K562 (cell line): ENCODE measurements around the gene GAB2. TPM values are rescaled to one million over a fixed set of nuclear protein-coding genes. Genes with fewer than 3 reads are reported as not detected.

ENCODE experiments used
- CREB1 ChIP-seq, 2 experiments: sonication (generic) in 1 of 2; formaldehyde crosslinking in 1 of 2; IDR thresholded peaks; 2 replicates each; pipeline versions ENCODE4 v1.6.1 to v1.8.0; 2012 to 2022; ENCODE audit warnings: inconsistent platforms in 1 of 2, mild to moderate bottlenecking in 1 of 2, missing genetic modification reagents in 1 of 2, moderate library complexity in 1 of 2
- E2F3 ChIP-seq: fragments of 250-450 bp; sonication (Bioruptor Pico); IDR thresholded peaks from 2 replicates; pipeline ENCODE4 v1.4.0; 2020; ENCODE audit warnings: mild to moderate bottlenecking
- ETV5 ChIP-seq: sonication (generic); formaldehyde crosslinking; IDR thresholded peaks from 2 replicates; pipeline ENCODE4 v1.4.0; 2020; ENCODE audit warnings: low read depth, mild to moderate bottlenecking, missing genetic modification reagents
- GABPB2 ChIP-seq: fragments of 250-450 bp; sonication (Bioruptor Pico); conservative IDR thresholded peaks from 2 replicates; pipeline ENCODE4 v1.5.1; 2021; ENCODE audit warnings: mild to moderate bottlenecking
- HDGF ChIP-seq: fragments of 450-650 bp; IDR thresholded peaks from 2 replicates; pipeline ENCODE4 v1.6.1; 2016
- NCOA6 ChIP-seq: fragments of 450-650 bp; IDR thresholded peaks from 2 replicates; pipeline ENCODE4 v1.6.1; 2017; ENCODE audit warnings: mild to moderate bottlenecking
- NONO ChIP-seq, 2 experiments: fragments of 200-400 bp in 1 of 2; fragments of 450-650 bp in 1 of 2; formaldehyde crosslinking in 1 of 2; IDR thresholded peaks; 2 replicates each; pipeline ENCODE4 v1.6.1; 2017; ENCODE audit warnings: low read depth in 2 of 2, mild to moderate bottlenecking in 2 of 2, moderate library complexity in 2 of 2, low read length in 1 of 2
- PPARD ChIP-seq: fragments of 250-450 bp; sonication (Bioruptor Pico); IDR thresholded peaks from 2 replicates; pipeline ENCODE4 v1.8.0; 2022; ENCODE audit warnings: inconsistent platforms, mild to moderate bottlenecking, moderate library complexity
- RUNX1 ChIP-seq: sonication (generic); IDR thresholded peaks from 2 replicates; pipeline ENCODE4 v1.6.1; 2016; ENCODE audit warnings: antibody characterized with exemption, low read depth
- SIN3B ChIP-seq: fragments of 450-650 bp; IDR thresholded peaks from 2 replicates; pipeline ENCODE4 v1.6.1; 2017; ENCODE audit warnings: low read depth, mild to moderate bottlenecking, moderate library complexity
- SMARCE1 ChIP-seq: fragments of 450-650 bp; IDR thresholded peaks from 2 replicates; pipeline ENCODE4 v1.7.1; 2016; ENCODE audit warnings: mild to moderate bottlenecking
- SRSF3 ChIP-seq: fragments of 200-400 bp; formaldehyde crosslinking; IDR thresholded peaks from 2 replicates; pipeline ENCODE4 v1.6.1; 2016; ENCODE audit warnings: mild to moderate bottlenecking, low read length, moderate library complexity; ENCODE audit not compliant: insufficient read depth
- TAL1 ChIP-seq: fragments of 450-650 bp; IDR thresholded peaks from 2 replicates; pipeline ENCODE4 v1.6.1; 2016; ENCODE audit warnings: mild to moderate bottlenecking
- TBP ChIP-seq: optimal IDR thresholded peaks from 2 replicates; pipeline ENCODE3; 2011; ENCODE audit warnings: low read depth, low read length, improper control_type of control experiment
- TRIM24 ChIP-seq, 2 experiments: fragments of 450-650 bp; IDR thresholded peaks; 2 replicates each; pipeline ENCODE4 v1.6.1; 2016
- U2AF1 ChIP-seq: fragments of 200-400 bp; formaldehyde crosslinking; optimal IDR thresholded peaks from 2 replicates; pipeline ENCODE3; 2017; ENCODE audit warnings: mild to moderate bottlenecking, low read depth, low read length, moderate library complexity
- ZKSCAN8 ChIP-seq: fragments of 200-800 bp; sonication (Bioruptor generic); IDR thresholded peaks from 2 replicates; pipeline ENCODE4 v1.6.1; 2016; ENCODE audit warnings: missing genetic modification characterization, missing compliant biosample characterization
- ZNF282 ChIP-seq: sonication (generic); formaldehyde crosslinking; IDR thresholded peaks from 2 replicates; pipeline ENCODE4 v1.8.1; 2023; ENCODE audit warnings: missing genetic modification reagents
- ZNF57 ChIP-seq: fragments of 450-650 bp; formaldehyde crosslinking; IDR thresholded peaks from 2 replicates; pipeline ENCODE4 v1.4.0; 2020; ENCODE audit warnings: mild to moderate bottlenecking, moderate library complexity
- ZNF699 ChIP-seq: fragments of 250-450 bp; sonication (Bioruptor Pico); IDR thresholded peaks from 2 replicates; pipeline ENCODE4 v1.8.0; 2021; ENCODE audit warnings: mild to moderate bottlenecking, moderate library complexity; ENCODE audit not compliant: insufficient replicate concordance
- polyA plus RNA-seq, 8 experiments: library from polyadenylated mRNA; depleted of rRNA in 4 of 8; stranded (reverse) in 5 of 8; unstranded in 3 of 8; fragments of >200 nt; fragmentation: Nextera tagmentation in 2 of 8; fragmentation: Illumina TruSeq in 1 of 8; extraction: Ambion mirVana in 2 of 8; extraction: Trizol in 1 of 8; gene quantifications; 2 replicates each; pipeline versions ENCODE4 v1.2.1 to v1.2.3, GENCODE V29; 2011 to 2014; ENCODE audit warnings: inconsistent platforms in 1 of 8, missing spikeins in 1 of 8
- total RNA-seq, 7 experiments: library from RNA; depleted of rRNA in 6 of 7; stranded (reverse); fragments of >200 nt in 6 of 7; fragmentation: Illumina TruSeq in 2 of 7; extraction: Trizol in 2 of 7; gene quantifications; 2 replicates each; pipeline versions ENCODE4 v1.2.1 to v1.2.3, GENCODE V29; 2011 to 2021; ENCODE audit warnings: low replicate concordance in 1 of 7
- TF ChIP-seq, protein P1 (sequence below): sonication (generic); formaldehyde crosslinking; IDR thresholded peaks from 2 replicates; pipeline ENCODE4 v1.8.1; 2023; ENCODE audit warnings: mild to moderate bottlenecking, missing genetic modification reagents
- TF ChIP-seq, protein P2 (sequence below): sonication (generic); formaldehyde crosslinking; IDR thresholded peaks from 2 replicates; pipeline ENCODE4 v1.5.0; 2020; ENCODE audit warnings: missing genetic modification reagents
- TF ChIP-seq, protein P3 (sequence below): sonication (generic); formaldehyde crosslinking; IDR thresholded peaks from 2 replicates; pipeline ENCODE4 v1.8.0; 2022; ENCODE audit warnings: mild to moderate bottlenecking, missing genetic modification reagents
- TF ChIP-seq, protein P4 (sequence below): sonication (generic); formaldehyde crosslinking; IDR thresholded peaks from 2 replicates; pipeline ENCODE4 v1.8.0; 2022; ENCODE audit warnings: mild to moderate bottlenecking, low read depth, missing genetic modification reagents

GAB2 gene
- total and polyA plus RNA-seq, 9 of the 15 experiments (the other 6 are each of a cell fraction or from before 2014, with no cell fraction given), result 2.3 to 35.2 (median 16.1) TPM

DNA sequence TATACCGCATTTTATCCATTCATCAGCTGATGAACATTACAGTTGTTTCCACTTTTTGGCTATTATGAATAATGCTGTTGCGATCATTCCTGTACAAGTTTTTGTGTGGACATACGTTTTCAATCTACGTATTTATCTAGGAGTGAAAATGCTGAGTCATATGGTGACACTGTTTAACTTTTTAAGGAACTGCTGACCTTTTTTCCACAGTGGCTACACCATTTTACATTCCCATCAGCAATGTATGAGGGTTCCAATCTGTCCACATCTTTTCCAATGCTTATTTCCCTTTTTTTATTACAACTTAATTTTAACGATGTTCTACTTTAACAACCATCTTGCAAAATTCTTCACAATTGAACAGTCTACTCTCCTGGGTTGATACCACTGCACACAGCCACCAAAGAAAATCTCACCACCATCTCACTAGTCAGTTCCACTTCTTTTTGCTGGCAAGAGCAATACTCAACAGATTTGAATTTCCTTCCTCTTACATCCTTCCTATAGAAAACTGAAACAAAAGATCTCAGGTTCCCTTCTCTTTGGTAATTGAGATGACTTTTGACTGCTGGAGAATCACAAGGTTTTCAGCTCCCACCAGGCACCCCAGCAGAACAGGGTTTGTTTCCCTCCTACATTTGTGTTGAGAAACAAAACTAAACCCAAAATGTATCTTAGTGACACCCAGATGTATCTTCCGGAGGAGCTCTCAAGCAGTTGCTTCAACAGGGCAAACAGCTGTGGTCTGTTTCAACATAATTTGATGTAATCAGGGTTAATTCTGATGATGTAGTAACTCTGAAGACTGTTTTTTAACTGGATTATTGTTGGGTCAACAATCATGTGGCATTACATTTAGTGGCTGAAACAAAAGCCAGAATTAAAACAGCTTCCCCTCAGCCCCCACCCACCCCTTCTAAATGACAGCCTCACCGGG is 7.0 kb upstream of the GAB2 start (continued):
- TF ChIP-seq TBP, result no peak
- TF ChIP-seq U2AF1, result no peak
- no peak for TF ChIP-seq SRSF3
- TF ChIP-seq ETV5 (CRISPR knock-in tag), result no peak
- TF ChIP-seq ZNF699 (CRISPR knock-in tag), result no peak
- TF ChIP-seq, protein P1, sequence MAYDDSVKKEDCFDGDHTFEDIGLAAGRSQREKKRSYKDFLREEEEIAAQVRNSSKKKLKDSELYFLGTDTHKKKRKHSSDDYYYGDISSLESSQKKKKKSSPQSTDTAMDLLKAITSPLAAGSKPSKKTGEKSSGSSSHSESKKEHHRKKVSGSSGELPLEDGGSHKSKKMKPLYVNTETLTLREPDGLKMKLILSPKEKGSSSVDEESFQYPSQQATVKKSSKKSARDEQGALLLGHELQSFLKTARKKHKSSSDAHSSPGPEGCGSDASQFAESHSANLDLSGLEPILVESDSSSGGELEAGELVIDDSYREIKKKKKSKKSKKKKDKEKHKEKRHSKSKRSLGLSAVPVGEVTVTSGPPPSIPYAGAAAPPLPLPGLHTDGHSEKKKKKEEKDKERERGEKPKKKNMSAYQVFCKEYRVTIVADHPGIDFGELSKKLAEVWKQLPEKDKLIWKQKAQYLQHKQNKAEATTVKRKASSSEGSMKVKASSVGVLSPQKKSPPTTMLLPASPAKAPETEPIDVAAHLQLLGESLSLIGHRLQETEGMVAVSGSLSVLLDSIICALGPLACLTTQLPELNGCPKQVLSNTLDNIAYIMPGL (CRISPR knock-in tag), result no peak
- TF ChIP-seq PPARD (CRISPR knock-in tag), result no peak
- no peak for TF ChIP-seq TAL1
- no peak for TF ChIP-seq SIN3B
- TF ChIP-seq HDGF, result no peak
- no peak for TF ChIP-seq ZNF57 (CRISPR knock-in tag)
- TF ChIP-seq ZKSCAN8, result peak; percentile 40; the same call in 1 of the 2 replicates
- TF ChIP-seq, protein P2, sequence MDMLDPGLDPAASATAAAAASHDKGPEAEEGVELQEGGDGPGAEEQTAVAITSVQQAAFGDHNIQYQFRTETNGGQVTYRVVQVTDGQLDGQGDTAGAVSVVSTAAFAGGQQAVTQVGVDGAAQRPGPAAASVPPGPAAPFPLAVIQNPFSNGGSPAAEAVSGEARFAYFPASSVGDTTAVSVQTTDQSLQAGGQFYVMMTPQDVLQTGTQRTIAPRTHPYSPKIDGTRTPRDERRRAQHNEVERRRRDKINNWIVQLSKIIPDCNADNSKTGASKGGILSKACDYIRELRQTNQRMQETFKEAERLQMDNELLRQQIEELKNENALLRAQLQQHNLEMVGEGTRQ, result no peak
- peak; percentile 85 for TF ChIP-seq SMARCE1
- TF ChIP-seq, protein P3, sequence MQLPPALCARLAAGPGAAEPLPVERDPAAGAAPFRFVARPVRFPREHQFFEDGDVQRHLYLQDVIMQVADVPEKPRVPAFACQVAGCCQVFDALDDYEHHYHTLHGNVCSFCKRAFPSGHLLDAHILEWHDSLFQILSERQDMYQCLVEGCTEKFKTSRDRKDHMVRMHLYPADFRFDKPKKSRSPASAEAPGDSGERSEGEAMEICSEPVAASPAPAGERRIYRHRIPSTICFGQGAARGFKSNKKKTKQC (CRISPR knock-in tag), result no peak
- 0 out of 2 replicates have a peak, but pooled peaks have one; percentile 18 for TF ChIP-seq NCOA6
- TF ChIP-seq CREB1 (IDR thresholded peaks at IDR 0.05), result no peak
- TF ChIP-seq CREB1 (CRISPR knock-in tag; IDR thresholded peaks at IDR 0.05), result 0 out of 2 replicates have a peak, but pooled peaks have one; percentile 24
- TF ChIP-seq E2F3 (CRISPR knock-in tag), result no peak
- TF ChIP-seq ZNF282, result no peak
- no peak for TF ChIP-seq RUNX1
- TF ChIP-seq GABPB2 (CRISPR knock-in tag), result no peak
- TF ChIP-seq NONO (IDR thresholded peaks at IDR 0.05; ENCODE audit: low read depth in 2 of 2, low read length in 1 of 2), result no peak
- TF ChIP-seq, protein P4, sequence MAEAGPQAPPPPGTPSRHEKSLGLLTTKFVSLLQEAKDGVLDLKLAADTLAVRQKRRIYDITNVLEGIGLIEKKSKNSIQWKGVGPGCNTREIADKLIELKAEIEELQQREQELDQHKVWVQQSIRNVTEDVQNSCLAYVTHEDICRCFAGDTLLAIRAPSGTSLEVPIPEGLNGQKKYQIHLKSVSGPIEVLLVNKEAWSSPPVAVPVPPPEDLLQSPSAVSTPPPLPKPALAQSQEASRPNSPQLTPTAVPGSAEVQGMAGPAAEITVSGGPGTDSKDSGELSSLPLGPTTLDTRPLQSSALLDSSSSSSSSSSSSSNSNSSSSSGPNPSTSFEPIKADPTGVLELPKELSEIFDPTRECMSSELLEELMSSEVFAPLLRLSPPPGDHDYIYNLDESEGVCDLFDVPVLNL, result no peak
- TF ChIP-seq TRIM24 (IDR thresholded peaks at IDR 0.05), result 0 out of 4 replicates have a peak, but pooled peaks of 1 of the 2 experiments have one; percentile 36
